A549 (cell line): Measurements from ENCODE around the gene SYNM. TPM values are rescaled to one million over a fixed set of nuclear protein-coding genes. Genes with fewer than 3 reads are reported as not detected.

Experiments
- ATAC-seq, 2 experiments: fragments of 200-7000 bp in 1 of 2; fragments of >200 bp in 1 of 2; cut with Nextera tagmentation in 1 of 2; cut with Tn5 transposase in 1 of 2; 3 replicates each; pipeline versions ENCODE4 v1.8.0 to v1.9.1; 2018 to 2020; ENCODE audit warnings: mild to moderate bottlenecking in 1 of 2, moderate library complexity in 1 of 2
- CTCF ChIA-PET: fragments of 300-600 bp; sonication (Branson Sonifier 250); formaldehyde crosslinking; extraction: SDS; loops from one replicate; lab custom pipeline; 2021; ENCODE audit warnings: antibody characterized with exemption, inconsistent platforms; lab: Yijun Ruan, JAX
- POLR2A ChIA-PET: fragments of 350-600 bp; formaldehyde crosslinking; extraction: SDS; loops from one replicate; lab custom pipeline; 2021; ENCODE audit warnings: antibody characterized with exemption, inconsistent platforms; lab: Yijun Ruan, JAX
- DNase-seq, 2 experiments: peaks; one replicate each; pipeline versions ENCODE4 v3.0.0 to v3.0.0-alpha.2; 2011 to 2016; ENCODE audit warnings: low read depth in 1 of 2, low spot score in 1 of 2
- FAIRE-seq: peaks from 2 replicates; lab custom pipeline; 2011; peaks lifted over from hg19 to GRCh38; lab: Jason Lieb, UNC
- H3K27ac ChIP-seq, 2 experiments: fragments of >200 bp; sonication (Bioruptor Twin); formaldehyde crosslinking; 3 replicates each; pipeline ENCODE4 v1.5.1; 2016 to 2017
- H3K4me1 ChIP-seq: fragments of >200 bp; sonication (Bioruptor Twin); formaldehyde crosslinking; 3 replicates; pipeline ENCODE4 v1.6.1; 2016
- H3K4me2 ChIP-seq: fragments of >200 bp; sonication (Bioruptor Twin); formaldehyde crosslinking; 3 replicates; pipeline ENCODE4 v1.6.1; 2016
- H3K4me3 ChIP-seq: fragments of >200 bp; sonication (Bioruptor Twin); formaldehyde crosslinking; 3 replicates; pipeline ENCODE4 v1.5.1; 2016
- H3K9me3 ChIP-seq: fragments of >200 bp; sonication (Bioruptor Twin); formaldehyde crosslinking; 3 replicates; pipeline ENCODE4 v1.6.1; 2016
- CBX2 ChIP-seq: fragments of 200-600 bp; sonication (generic); IDR thresholded peaks from 2 replicates; pipeline ENCODE4 v1.6.1; 2016; ENCODE audit warnings: low read depth, mild to moderate bottlenecking, borderline replicate concordance
- CBX8 ChIP-seq: fragments of 200-600 bp; sonication (generic); IDR thresholded peaks from 2 replicates; pipeline ENCODE4 v1.6.1; 2016
- CEBPB ChIP-seq, 2 experiments: fragments of >200 bp in 1 of 2; sonication (Bioruptor Twin) in 1 of 2; formaldehyde crosslinking in 1 of 2; IDR thresholded peaks; 2 replicates each; pipeline ENCODE4 v1.6.1; 2012 to 2016
- CHD4 ChIP-seq: fragments of 200-600 bp; sonication (generic); IDR thresholded peaks from 2 replicates; pipeline ENCODE4 v1.6.1; 2016; ENCODE audit warnings: antibody characterized with exemption, mild to moderate bottlenecking, borderline replicate concordance
- EP300 ChIP-seq, 2 experiments: fragments of >200 bp; sonication (Bioruptor Twin); formaldehyde crosslinking; IDR thresholded peaks; 2 replicates in 1 of 2; 3 replicates in 1 of 2; pipeline ENCODE4 v1.6.1; 2016 to 2017
- FOSB ChIP-seq: fragments of 250-450 bp; sonication (Bioruptor Pico); IDR thresholded peaks from 2 replicates; pipeline ENCODE4 v1.5.0; 2020; ENCODE audit warnings: mild to moderate bottlenecking, moderate library complexity
- FOSL2 ChIP-seq, 2 experiments: fragments of 450-650 bp in 1 of 2; fragments of >200 bp in 1 of 2; sonication (Bioruptor Twin) in 1 of 2; formaldehyde crosslinking; IDR thresholded peaks; 2 replicates each; pipeline versions ENCODE4 v1.5.0 to v1.6.1; 2016 to 2020; ENCODE audit warnings: mild to moderate bottlenecking in 1 of 2, moderate library complexity in 1 of 2
- FOXS1 ChIP-seq: fragments of 250-450 bp; sonication (Bioruptor Pico); IDR thresholded peaks from 2 replicates; pipeline ENCODE4 v1.5.0; 2020; ENCODE audit warnings: mild to moderate bottlenecking, moderate library complexity
- GATA3 ChIP-seq: IDR thresholded peaks from 2 replicates; pipeline ENCODE4 v1.6.1; 2012; ENCODE audit warnings: borderline replicate concordance
- HDAC2 ChIP-seq: fragments of 200-600 bp; sonication (generic); IDR thresholded peaks from 2 replicates; pipeline ENCODE4 v1.6.1; 2016
- HOXB13 ChIP-seq: fragments of 250-450 bp; sonication (Bioruptor Pico); IDR thresholded peaks from 2 replicates; pipeline ENCODE4 v1.5.0; 2020; ENCODE audit warnings: low read depth, mild to moderate bottlenecking, moderate library complexity
- JUN ChIP-seq, 2 experiments: fragments of >200 bp; sonication (Bioruptor Twin); formaldehyde crosslinking; IDR thresholded peaks; 2 replicates in 1 of 2; 3 replicates in 1 of 2; pipeline ENCODE4 v1.6.1; 2016 to 2017
- JUNB ChIP-seq: fragments of >200 bp; sonication (Bioruptor Twin); formaldehyde crosslinking; IDR thresholded peaks from 2 replicates; pipeline ENCODE4 v1.6.1; 2016
- MAFK ChIP-seq: fragments of 450-650 bp; IDR thresholded peaks from 2 replicates; pipeline ENCODE4 v1.6.1; 2014; ENCODE audit not compliant: partially characterized antibody
- NFE2L2 ChIP-seq: fragments of 150-350 bp; conservative IDR thresholded peaks from 2 replicates; pipeline ENCODE4 v1.6.1; 2014; ENCODE audit warnings: low read length
- NPAS2 ChIP-seq: fragments of 250-450 bp; sonication (Bioruptor Pico); IDR thresholded peaks from 2 replicates; pipeline ENCODE4 v1.8.0; 2022; ENCODE audit warnings: mild to moderate bottlenecking, moderate library complexity, borderline replicate concordance
- NR3C1 ChIP-seq: fragments of >200 bp; sonication (Bioruptor Twin); formaldehyde crosslinking; IDR thresholded peaks from 3 replicates; pipeline ENCODE4 v1.6.1; 2017
- PHF8 ChIP-seq: fragments of 200-600 bp; sonication (generic); IDR thresholded peaks from 2 replicates; pipeline ENCODE4 v1.6.1; 2016; ENCODE audit warnings: low read depth, mild to moderate bottlenecking, antibody characterized with exemption, moderate library complexity, borderline replicate concordance
- RAD21 ChIP-seq, 2 experiments: fragments of >200 bp in 1 of 2; sonication (Bioruptor Twin) in 1 of 2; formaldehyde crosslinking in 1 of 2; IDR thresholded peaks in 1 of 2; conservative IDR thresholded peaks in 1 of 2; 2 replicates in 1 of 2; 3 replicates in 1 of 2; pipeline ENCODE4 v1.6.1; 2012 to 2018; ENCODE audit warnings: inconsistent platforms in 1 of 2
- RNF2 ChIP-seq: fragments of 200-600 bp; sonication (generic); IDR thresholded peaks from 2 replicates; pipeline ENCODE4 v1.6.1; 2016; ENCODE audit warnings: low read depth, mild to moderate bottlenecking, antibody characterized with exemption, moderate library complexity, borderline replicate concordance
- SMC3 ChIP-seq: fragments of >200 bp; sonication (Bioruptor Twin); formaldehyde crosslinking; IDR thresholded peaks from 3 replicates; pipeline ENCODE4 v1.6.1; 2018; ENCODE audit warnings: inconsistent platforms
- SREBF2 ChIP-seq: fragments of 450-650 bp; IDR thresholded peaks from 2 replicates; pipeline ENCODE4 v1.6.1; 2014; ENCODE audit warnings: mild to moderate bottlenecking, moderate library complexity
- TP53 ChIP-seq: fragments of 250-450 bp; sonication (Bioruptor Pico); IDR thresholded peaks from 2 replicates; pipeline ENCODE4 v1.5.0; 2021; ENCODE audit warnings: mild to moderate bottlenecking, moderate library complexity
- ZC3H11A ChIP-seq: fragments of 450-650 bp; IDR thresholded peaks from 2 replicates; pipeline ENCODE4 v1.6.1; 2014; ENCODE audit warnings: antibody characterized with exemption, mild to moderate bottlenecking
- WGBS: methylation state at CpG from one replicate; pipeline ENCODE4 v1.1.6; 2017; ENCODE audit errors: missing lambda C conversion rate; 5-methylcytosine and 5-hydroxymethylcytosine counted together
- polyA plus RNA-seq, 4 experiments: library from polyadenylated mRNA; depleted of rRNA in 3 of 4; stranded (reverse); fragments of >200 nt; fragmentation: RNase III in 1 of 4; extraction: RNeasy Plus Mini Kit Qiagen cat#74134 plus additional on column Dnase treatment in 1 of 4; gene quantifications; 2 replicates in 3 of 4; 3 replicates in 1 of 4; pipeline ENCODE4 v1.2.3, GENCODE V29; 2011 to 2017
- TF ChIP-seq, protein P1 (sequence below): fragments of 250-450 bp; sonication (Bioruptor Pico); IDR thresholded peaks from 2 replicates; pipeline ENCODE4 v1.5.0; 2020; ENCODE audit warnings: low read depth, mild to moderate bottlenecking, moderate library complexity
- TF ChIP-seq, protein P2 (sequence below): IDR thresholded peaks from 2 replicates; pipeline ENCODE4 v1.6.1; 2012
- TF ChIP-seq, protein P3 (sequence below): IDR thresholded peaks from 2 replicates; pipeline ENCODE4 v1.6.1; 2012
- TF ChIP-seq, protein P4 (sequence below): fragments of >200 bp; sonication (Bioruptor Twin); formaldehyde crosslinking; IDR thresholded peaks from 3 replicates; pipeline ENCODE4 v1.6.1; 2016
- TF ChIP-seq, protein P5 (sequence below): fragments of 450-650 bp; IDR thresholded peaks from 2 replicates; pipeline ENCODE4 v1.6.1; 2014; ENCODE audit warnings: antibody characterized with exemption
- TF ChIP-seq, protein P6 (sequence below): fragments of >200 bp; sonication (Bioruptor Twin); formaldehyde crosslinking; IDR thresholded peaks from 2 replicates; pipeline ENCODE4 v1.6.1; 2016
- TF ChIP-seq, protein P7 (sequence below): IDR thresholded peaks from 2 replicates; pipeline ENCODE4 v1.6.1; 2012; ENCODE audit warnings: low read depth, borderline replicate concordance

Gene SYNM
- polyA plus RNA-seq, 2 of the 4 experiments (the other 2 are of a cell fraction): 22.6 to 37.7 TPM

DNA sequence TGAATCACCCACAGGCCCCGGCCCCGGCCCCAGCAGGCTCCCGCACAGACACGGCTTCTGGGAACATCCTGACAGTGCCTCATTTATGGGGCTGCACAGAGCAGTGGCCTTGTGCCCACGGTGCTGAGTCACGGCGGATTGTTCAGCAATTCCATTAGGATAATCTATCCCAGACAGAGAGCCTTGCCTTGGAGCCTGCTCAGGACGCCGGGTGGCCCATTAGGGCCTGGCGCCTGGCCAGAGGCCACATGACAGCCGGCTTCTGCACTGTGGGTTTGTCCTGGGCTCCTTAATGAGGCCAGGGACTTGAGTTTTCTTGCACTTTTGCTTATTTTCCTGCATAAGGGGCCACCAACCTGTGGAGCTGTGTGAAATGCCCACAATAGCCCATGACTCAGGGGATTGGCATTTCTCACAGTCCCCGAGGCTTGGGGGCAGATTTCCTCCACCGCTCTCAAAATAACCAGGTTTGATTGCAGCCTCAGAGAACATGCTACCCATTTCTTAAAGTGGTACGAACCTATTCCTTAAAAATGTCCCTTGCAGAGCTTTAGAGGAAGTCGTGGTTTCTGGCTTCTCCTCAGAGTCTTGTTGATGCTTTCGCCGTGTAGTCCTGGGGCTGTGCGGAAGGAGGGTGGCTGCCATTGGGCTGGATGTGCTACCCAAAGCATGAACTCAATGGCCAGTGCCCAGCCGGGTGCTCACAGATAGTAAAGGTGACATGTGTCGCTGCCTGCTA, 19.0 kb downstream of the SYNM start:
- CTCF ChIA-PET: interaction anchor here (0.5 to 17.9 kb wide), 8 partner anchors 12 to 681 kb away, joined by 3 to 326 read pairs (median 4); partner anchors contain the start of gene SYNM
- POLR2A ChIA-PET: interaction anchor here (0.5 to 1.9 kb wide), 8 partner anchors 9 to 609 kb away, joined by 3 to 17 read pairs (median 4); partner anchors contain the start of genes LRRC28, LYSMD4, SYNM and TTC23
- Histone ChIP-seq H3K4me1 (peaks cover 33% of the 10 kb centered on the region), H3K27ac (peak overlapping the region; percentile 91 to 96), H3K9me3 (no peaks in the 10 kb centered on the region), H3K4me2 (peak overlapping the region; percentile 95), H3K4me3 (peak overlapping the region; percentile 33)
- ATAC-seq (peak; percentile 86 to 93), FAIRE-seq (peak; percentile 98), DNase-seq (peak; percentile 92 to 94)
- 19% methylated on average over 17 of the region's 20 CpGs for WGBS
- TF ChIP-seq NR3C1 (no peak), RAD21 (conservative IDR thresholded peaks at IDR 0.05 in 1 of 2, IDR thresholded peaks at IDR 0.05 in 1 of 2) (peak; percentile 18 to 43; a peak in 2 of 5 replicates), EP300 (IDR thresholded peaks at IDR 0.05) (peak; percentile 37 to 63; a peak in 3 of 5 replicates), GATA3 (peak; percentile 51), ZC3H11A (no peak), CEBPB (IDR thresholded peaks at IDR 0.05) (peak in 1 of 2 experiments; percentile 72; a peak in 3 of 4 replicates), JUN (IDR thresholded peaks at IDR 0.05) (peak in 1 of 2 experiments; percentile 89; a peak in 4 of 5 replicates), RNF2 (no peak), CBX2 (no peak), FOXS1 (CRISPR knock-in tag) (no peak), SREBF2 (no peak), FOSL2 (IDR thresholded peaks at IDR 0.05) (peak; percentile 62), FOSL2 (CRISPR knock-in tag; IDR thresholded peaks at IDR 0.05) (peak; percentile 94), FOSB (CRISPR knock-in tag) (no peak), SMC3 (peak; percentile 18; the same call in 1 of the 3 replicates), PHF8 (no peak), HOXB13 (no peak; the same call in 1 of the 2 replicates), CHD4 (no peak), CBX8 (no peak), NPAS2 (CRISPR knock-in tag) (no peak), NFE2L2 (peak; percentile 81), JUNB (peak; percentile 90), HDAC2 (no peak), MAFK (peak; percentile 97), TP53 (CRISPR knock-in tag) (no peak)
- TF ChIP-seq, protein P1, sequence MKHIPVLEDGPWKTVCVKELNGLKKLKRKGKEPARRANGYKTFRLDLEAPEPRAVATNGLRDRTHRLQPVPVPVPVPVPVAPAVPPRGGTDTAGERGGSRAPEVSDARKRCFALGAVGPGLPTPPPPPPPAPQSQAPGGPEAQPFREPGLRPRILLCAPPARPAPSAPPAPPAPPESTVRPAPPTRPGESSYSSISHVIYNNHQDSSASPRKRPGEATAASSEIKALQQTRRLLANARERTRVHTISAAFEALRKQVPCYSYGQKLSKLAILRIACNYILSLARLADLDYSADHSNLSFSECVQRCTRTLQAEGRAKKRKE (CRISPR knock-in tag): no peak
- TF ChIP-seq, protein P2, sequence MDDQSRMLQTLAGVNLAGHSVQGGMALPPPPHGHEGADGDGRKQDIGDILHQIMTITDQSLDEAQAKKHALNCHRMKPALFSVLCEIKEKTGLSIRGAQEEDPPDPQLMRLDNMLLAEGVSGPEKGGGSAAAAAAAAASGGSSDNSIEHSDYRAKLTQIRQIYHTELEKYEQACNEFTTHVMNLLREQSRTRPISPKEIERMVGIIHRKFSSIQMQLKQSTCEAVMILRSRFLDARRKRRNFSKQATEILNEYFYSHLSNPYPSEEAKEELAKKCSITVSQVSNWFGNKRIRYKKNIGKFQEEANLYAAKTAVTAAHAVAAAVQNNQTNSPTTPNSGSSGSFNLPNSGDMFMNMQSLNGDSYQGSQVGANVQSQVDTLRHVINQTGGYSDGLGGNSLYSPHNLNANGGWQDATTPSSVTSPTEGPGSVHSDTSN: peak; percentile 61
- TF ChIP-seq, protein P3, sequence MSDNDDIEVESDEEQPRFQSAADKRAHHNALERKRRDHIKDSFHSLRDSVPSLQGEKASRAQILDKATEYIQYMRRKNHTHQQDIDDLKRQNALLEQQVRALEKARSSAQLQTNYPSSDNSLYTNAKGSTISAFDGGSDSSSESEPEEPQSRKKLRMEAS: peak; percentile 85
- TF ChIP-seq, protein P4, sequence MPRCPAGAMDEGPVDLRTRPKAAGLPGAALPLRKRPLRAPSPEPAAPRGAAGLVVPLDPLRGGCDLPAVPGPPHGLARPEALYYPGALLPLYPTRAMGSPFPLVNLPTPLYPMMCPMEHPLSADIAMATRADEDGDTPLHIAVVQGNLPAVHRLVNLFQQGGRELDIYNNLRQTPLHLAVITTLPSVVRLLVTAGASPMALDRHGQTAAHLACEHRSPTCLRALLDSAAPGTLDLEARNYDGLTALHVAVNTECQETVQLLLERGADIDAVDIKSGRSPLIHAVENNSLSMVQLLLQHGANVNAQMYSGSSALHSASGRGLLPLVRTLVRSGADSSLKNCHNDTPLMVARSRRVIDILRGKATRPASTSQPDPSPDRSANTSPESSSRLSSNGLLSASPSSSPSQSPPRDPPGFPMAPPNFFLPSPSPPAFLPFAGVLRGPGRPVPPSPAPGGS: no peak
- TF ChIP-seq, protein P5, sequence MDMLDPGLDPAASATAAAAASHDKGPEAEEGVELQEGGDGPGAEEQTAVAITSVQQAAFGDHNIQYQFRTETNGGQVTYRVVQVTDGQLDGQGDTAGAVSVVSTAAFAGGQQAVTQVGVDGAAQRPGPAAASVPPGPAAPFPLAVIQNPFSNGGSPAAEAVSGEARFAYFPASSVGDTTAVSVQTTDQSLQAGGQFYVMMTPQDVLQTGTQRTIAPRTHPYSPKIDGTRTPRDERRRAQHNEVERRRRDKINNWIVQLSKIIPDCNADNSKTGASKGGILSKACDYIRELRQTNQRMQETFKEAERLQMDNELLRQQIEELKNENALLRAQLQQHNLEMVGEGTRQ: peak; percentile 37
- TF ChIP-seq, protein P6, sequence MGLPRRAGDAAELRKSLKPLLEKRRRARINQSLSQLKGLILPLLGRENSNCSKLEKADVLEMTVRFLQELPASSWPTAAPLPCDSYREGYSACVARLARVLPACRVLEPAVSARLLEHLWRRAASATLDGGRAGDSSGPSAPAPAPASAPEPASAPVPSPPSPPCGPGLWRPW: no peak
- TF ChIP-seq, protein P7, sequence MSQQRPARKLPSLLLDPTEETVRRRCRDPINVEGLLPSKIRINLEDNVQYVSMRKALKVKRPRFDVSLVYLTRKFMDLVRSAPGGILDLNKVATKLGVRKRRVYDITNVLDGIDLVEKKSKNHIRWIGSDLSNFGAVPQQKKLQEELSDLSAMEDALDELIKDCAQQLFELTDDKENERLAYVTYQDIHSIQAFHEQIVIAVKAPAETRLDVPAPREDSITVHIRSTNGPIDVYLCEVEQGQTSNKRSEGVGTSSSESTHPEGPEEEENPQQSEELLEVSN: peak; percentile 61; the same call in 1 of the 2 replicates
